PC-3 (cell line): ENCODE data around the gene TF.

Experiments
- EZH2 ChIP-seq: fragments of 300-600 bp; sonication (generic); IDR thresholded peaks from one replicate; pipeline ENCODE4 v1.6.1; 2017; ENCODE audit warnings: antibody characterized with exemption, mild to moderate bottlenecking, low read length; ENCODE audit not compliant: unreplicated experiment
- EZH2phosphoT487 ChIP-seq: fragments of 300-600 bp; sonication (generic); IDR thresholded peaks from 2 replicates; pipeline ENCODE4 v1.6.1; 2018; ENCODE audit warnings: mild to moderate bottlenecking, antibody characterized with exemption, low read length, borderline replicate concordance
- TF ChIP-seq, protein P1 (sequence below): fragments of 300-600 bp; sonication (generic); conservative IDR thresholded peaks from 2 replicates; pipeline ENCODE4 v1.5.1; 2017; ENCODE audit warnings: antibody characterized with exemption, low read depth, mild to moderate bottlenecking, low read length

GRCh38 chr3:133773732-133774131 lies 27.5 kb downstream of the TF start:
- TF ChIP-seq, protein P1, sequence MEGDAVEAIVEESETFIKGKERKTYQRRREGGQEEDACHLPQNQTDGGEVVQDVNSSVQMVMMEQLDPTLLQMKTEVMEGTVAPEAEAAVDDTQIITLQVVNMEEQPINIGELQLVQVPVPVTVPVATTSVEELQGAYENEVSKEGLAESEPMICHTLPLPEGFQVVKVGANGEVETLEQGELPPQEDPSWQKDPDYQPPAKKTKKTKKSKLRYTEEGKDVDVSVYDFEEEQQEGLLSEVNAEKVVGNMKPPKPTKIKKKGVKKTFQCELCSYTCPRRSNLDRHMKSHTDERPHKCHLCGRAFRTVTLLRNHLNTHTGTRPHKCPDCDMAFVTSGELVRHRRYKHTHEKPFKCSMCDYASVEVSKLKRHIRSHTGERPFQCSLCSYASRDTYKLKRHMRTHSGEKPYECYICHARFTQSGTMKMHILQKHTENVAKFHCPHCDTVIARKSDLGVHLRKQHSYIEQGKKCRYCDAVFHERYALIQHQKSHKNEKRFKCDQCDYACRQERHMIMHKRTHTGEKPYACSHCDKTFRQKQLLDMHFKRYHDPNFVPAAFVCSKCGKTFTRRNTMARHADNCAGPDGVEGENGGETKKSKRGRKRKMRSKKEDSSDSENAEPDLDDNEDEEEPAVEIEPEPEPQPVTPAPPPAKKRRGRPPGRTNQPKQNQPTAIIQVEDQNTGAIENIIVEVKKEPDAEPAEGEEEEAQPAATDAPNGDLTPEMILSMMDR = no peak
- TF ChIP-seq EZH2 (no peak), EZH2phosphoT487 (no peak)
